Stomach (tissue), 9 donors: ENCODE results near the gene NINL. TPM values are rescaled to one million over a fixed set of nuclear protein-coding genes. Genes with fewer than 3 reads are reported as not detected.

Experiments
- DNase-seq, 2 donors: peaks; one replicate each; pipeline versions ENCODE4 v3.0.0 to v3.0.0-alpha.2; 2013 to 2019
- H3K27ac ChIP-seq, 5 donors: fragments of 200-600 bp in 4 of 5; sonication (generic) in 4 of 5; one replicate each; pipeline ENCODE4 v1.5.1; 2013 to 2019; ENCODE audit warnings: mild to moderate bottlenecking in 1 of 5, moderate library complexity in 1 of 5
- H3K27me3 ChIP-seq, 3 donors: fragments of 200-600 bp; sonication (generic); one replicate each; pipeline ENCODE4 v1.5.1; 2017 to 2019; ENCODE audit warnings: mixed run types in 1 of 3
- H3K36me3 ChIP-seq, 4 donors: fragments of 200-600 bp; sonication (generic); 1 replicate in 3 of 4; 2 replicates in 1 of 4; pipeline ENCODE4 v1.5.1; 2016 to 2019
- H3K4me1 ChIP-seq, 4 donors: fragments of 200-600 bp; sonication (generic); one replicate each; pipeline ENCODE4 v1.5.1; 2016 to 2019
- H3K4me3 ChIP-seq, 4 donors: fragments of 200-600 bp; sonication (generic) in 3 of 4; one replicate each; pipeline ENCODE4 v1.5.1; 2016 to 2019; ENCODE audit warnings: mild to moderate bottlenecking in 1 of 4
- H3K9me3 ChIP-seq, 4 donors: fragments of 200-600 bp; sonication (generic); one replicate each; pipeline ENCODE4 v1.5.1; 2016 to 2019
- CTCF ChIP-seq, 7 experiments: fragments of 450-650 bp in 4 of 7; fragments of 200-600 bp in 3 of 7; sonication (generic) in 3 of 7; IDR thresholded peaks; one replicate each; pipeline ENCODE4 v1.5.1; 2016 to 2019; ENCODE audit warnings: antibody characterized with exemption in 7 of 7, control low read depth in 2 of 7, mild to moderate bottlenecking in 1 of 7
- EP300 ChIP-seq: sonication (generic); formaldehyde crosslinking; IDR thresholded peaks from one replicate; pipeline ENCODE4 v1.6.1; 2017; ENCODE audit warnings: antibody characterized with exemption
- POLR2A ChIP-seq, 4 donors: fragments of 450-650 bp; IDR thresholded peaks; one replicate each; pipeline ENCODE4 v1.6.1; 2016; ENCODE audit warnings: antibody characterized with exemption in 4 of 4, control low read depth in 2 of 4, mild to moderate bottlenecking in 1 of 4, moderate library complexity in 1 of 4
- POLR2AphosphoS5 ChIP-seq, 3 donors: sonication (generic); formaldehyde crosslinking; IDR thresholded peaks; one replicate each; pipeline ENCODE4 v1.6.1; 2016; ENCODE audit warnings: antibody characterized with exemption in 3 of 3
- WGBS, 5 donors: extraction: QIAGEN DNeasy Blood & Tissue Kit in 3 of 5; methylation state at CpG; one replicate each; pipeline versions ENCODE4 v1.1.5 to v1.1.7; 2013 to 2018; 5-methylcytosine and 5-hydroxymethylcytosine counted together
- intact Hi-C: fragments of 100-400 bp; cut with DNase I; formaldehyde crosslinking; loops from one replicate; pipeline ENCODE4 v1.15.1; 2023; ENCODE audit warnings: low total_unique reads
- polyA plus RNA-seq, 3 donors: library from polyadenylated mRNA; stranded (reverse); fragments of 200-250 nt; gene quantifications; one replicate each; pipeline ENCODE4 v1.2.3, GENCODE V29; 2013
- total RNA-seq, 5 donors: library from RNA; depleted of rRNA; stranded (reverse); fragments of >200 nt; gene quantifications; one replicate each; pipeline versions ENCODE4 v1.1.0 to v1.2.3, GENCODE V29; 2014 to 2016
- donor health status: healthy with polysubstance abuse.
- donor health status: Bipolar disorder and iron deficiency.
- donor health status: healthy.

Gene NINL
- total and polyA plus RNA-seq, 8 donors, result 3.1 to 34.8 (median 11.5) TPM

GRCh38 chr20:25512709-25513108, 72.6 kb downstream of the NINL start:
- peaks cover 8 to 33% (median 21%) of the 10 kb centered on the region in 4 donors for H3K9me3 ChIP-seq
- peaks cover 18 to 97% (median 81%) of the 10 kb centered on the region in 4 donors for H3K36me3 ChIP-seq
- WGBS, 5 donors, result 96 to 97% (median 97%) methylated on average over 12 of the region's 12 CpGs
- H3K27me3 ChIP-seq, result no peaks in the 10 kb centered on the region
- intact Hi-C loops, result no loop called here
- peaks cover 0 to 11% (median 5%) of the 10 kb centered on the region in 4 donors for H3K4me1 ChIP-seq
- no peak for TF ChIP-seq POLR2A (IDR thresholded peaks at IDR 0.05)
- no peak for TF ChIP-seq CTCF (IDR thresholded peaks at IDR 0.05)
- no peak for TF ChIP-seq POLR2AphosphoS5 (IDR thresholded peaks at IDR 0.05)
- no peak for TF ChIP-seq EP300
- H3K4me3 ChIP-seq, result no peak overlapping the region
- DNase-seq, result no peak
- H3K27ac ChIP-seq, result no peak overlapping the region

GRCh38 chr20:25511183-25511582, 74.1 kb downstream of the NINL start:
- DNase-seq, result peak in 1 of 2 donors; percentile 69
- 74 to 89% (median 82%) methylated on average over 10 of the region's 10 CpGs for WGBS, 5 donors
- TF ChIP-seq POLR2AphosphoS5 (IDR thresholded peaks at IDR 0.05) (no peak), EP300 (no peak), POLR2A (IDR thresholded peaks at IDR 0.05) (no peak), CTCF (IDR thresholded peaks at IDR 0.05) (no peak)
- H3K27me3 ChIP-seq, result no peaks in the 10 kb centered on the region
- peaks cover 8 to 33% (median 20%) of the 10 kb centered on the region in 4 donors for H3K9me3 ChIP-seq
- no peak overlapping the region for H3K4me3 ChIP-seq
- intact Hi-C loops, result no loop called here
- peaks cover 0 to 13% (median 6%) of the 10 kb centered on the region in 4 donors for H3K4me1 ChIP-seq
- peaks cover 22 to 96% (median 71%) of the 10 kb centered on the region in 4 donors for H3K36me3 ChIP-seq
- no peak overlapping the region for H3K27ac ChIP-seq

- peaks cover 22 to 96% (median 66%) of the 10 kb centered on the region in 4 donors for H3K36me3 ChIP-seq
- H3K27ac ChIP-seq, result no peak overlapping the region
- H3K9me3 ChIP-seq, result peaks cover 8 to 29% (median 18%) of the 10 kb centered on the region in 4 donors
- DNase-seq, result no peak
- H3K4me1 ChIP-seq, result peaks cover 0 to 13% (median 6%) of the 10 kb centered on the region in 4 donors
- WGBS, 5 donors, result 75 to 90% (median 82%) methylated on average over 6 to 7 of the region's 7 CpGs
- intact Hi-C loops, result no loop called here
- no peak for TF ChIP-seq EP300
- no peak for TF ChIP-seq CTCF (IDR thresholded peaks at IDR 0.05)
- TF ChIP-seq POLR2A (IDR thresholded peaks at IDR 0.05), result no peak
- no peak for TF ChIP-seq POLR2AphosphoS5 (IDR thresholded peaks at IDR 0.05)
- no peak overlapping the region for H3K4me3 ChIP-seq
- no peaks in the 10 kb centered on the region for H3K27me3 ChIP-seq
Measured at GRCh38 chr20:25510721-25511120, 74.6 kb downstream of the NINL start.

- Histone ChIP-seq H3K9me3 (peaks cover 7 to 24% (median 14%) of the 10 kb centered on the region in 4 donors), H3K4me3 (no peak overlapping the region), H3K36me3 (peaks cover 22 to 96% (median 61%) of the 10 kb centered on the region in 4 donors), H3K27me3 (no peaks in the 10 kb centered on the region), H3K4me1 (peaks cover 0 to 13% (median 6%) of the 10 kb centered on the region in 4 donors), H3K27ac (no peak overlapping the region)
- 89 to 98% (median 93%) methylated on average over 3 to 8 of the region's 8 CpGs for WGBS, 5 donors
- TF ChIP-seq EP300 (no peak), POLR2A (IDR thresholded peaks at IDR 0.05) (no peak), CTCF (IDR thresholded peaks at IDR 0.05) (no peak), POLR2AphosphoS5 (IDR thresholded peaks at IDR 0.05) (no peak)
- no peak for DNase-seq
- intact Hi-C loops, result no loop called here
Measured at GRCh38 chr20:25510202-25510601, 75.1 kb downstream of the NINL start.
